IMR-90 (cell line): ENCODE results near the gene CCDC141. TPM values are rescaled to one million over a fixed set of nuclear protein-coding genes. Genes with fewer than 3 reads are reported as not detected.

ENCODE experiments used
- ATAC-seq: fragments of 200-7000 bp; cut with Tn5 transposase; 2 replicates; pipeline ENCODE4 v1.9.1; 2020; ENCODE audit warnings: low read depth, mild to moderate bottlenecking, moderate library complexity
- BruUV-seq: library from RNA; stranded (reverse); fragments of 400-500 nt; replicated peaks from 2 replicates; lab custom pipeline; 2021; lab: Mats Ljungman, UMichigan
- CTCF ChIA-PET: fragments of 300-600 bp; formaldehyde crosslinking; extraction: SDS; loops from one replicate; lab custom pipeline; 2021; ENCODE audit warnings: antibody characterized with exemption; lab: Yijun Ruan, JAX
- POLR2A ChIA-PET: fragments of 300-600 bp; sonication (Branson Sonifier 250); formaldehyde crosslinking; loops from one replicate; lab custom pipeline; 2022; ENCODE audit warnings: antibody characterized with exemption; ENCODE audit not compliant: unreplicated experiment; lab: Charles Lee
- DNase-seq: peaks from one replicate; pipeline ENCODE4 v3.0.0; 2013
- H2AFZ ChIP-seq: replicated peaks from 2 replicates; pipeline ENCODE3; 2013; ENCODE audit warnings: low read length, mild to moderate bottlenecking; ENCODE audit not compliant: poor library complexity
- H2AK5ac ChIP-seq: 2 replicates; pipeline ENCODE4 v1.6.1; 2013; ENCODE audit warnings: low read depth, low read length, inconsistent platforms
- H2AK9ac ChIP-seq: replicated peaks from 2 replicates; pipeline ENCODE3; 2013; ENCODE audit warnings: mild to moderate bottlenecking, low read depth, low read length, moderate library complexity; ENCODE audit not compliant: poor library complexity
- H2BK120ac ChIP-seq: 2 replicates; pipeline ENCODE4 v1.6.1; 2013; ENCODE audit warnings: low read depth, low read length, inconsistent platforms
- H2BK15ac ChIP-seq: 3 replicates; pipeline ENCODE4 v1.6.1; 2013; ENCODE audit warnings: low read depth, low read length, inconsistent platforms
- H2BK20ac ChIP-seq: 2 replicates; pipeline ENCODE4 v1.6.1; 2013; ENCODE audit warnings: low read depth, mild to moderate bottlenecking, inconsistent platforms, low read length, moderate library complexity
- H2BK5ac ChIP-seq: 2 replicates; pipeline ENCODE4 v1.6.1; 2013; ENCODE audit warnings: mild to moderate bottlenecking, low read depth, low read length, inconsistent platforms; ENCODE audit not compliant: poor library complexity, severe bottlenecking
- H3K14ac ChIP-seq: replicated peaks from 2 replicates; pipeline ENCODE4 v1.6.1; 2013; ENCODE audit warnings: low read depth, low read length, inconsistent platforms
- H3K18ac ChIP-seq: 2 replicates; pipeline ENCODE4 v1.6.1; 2013; ENCODE audit warnings: low read depth, low read length, control low read depth
- H3K23ac ChIP-seq: 2 replicates; pipeline ENCODE4 v1.6.1; 2013; ENCODE audit warnings: low read depth, low read length, inconsistent platforms
- H3K27ac ChIP-seq: 2 replicates; pipeline ENCODE4 v1.5.1; 2013; ENCODE audit warnings: mild to moderate bottlenecking, control low read depth, low read length; ENCODE audit not compliant: insufficient read depth
- H3K27me3 ChIP-seq: 2 replicates; pipeline ENCODE4 v1.6.1; 2013; ENCODE audit warnings: low read length; ENCODE audit not compliant: control insufficient read depth, insufficient read depth
- H3K36me3 ChIP-seq: 2 replicates; pipeline ENCODE4 v1.6.1; 2013; ENCODE audit warnings: low read length, mixed read lengths; ENCODE audit not compliant: control insufficient read depth, insufficient read depth
- H3K4ac ChIP-seq: 2 replicates; pipeline ENCODE4 v1.6.1; 2013; ENCODE audit warnings: low read depth, low read length, inconsistent platforms
- H3K4me1 ChIP-seq: 2 replicates; pipeline ENCODE4 v1.6.1; 2013; ENCODE audit warnings: low read length, mixed read lengths; ENCODE audit not compliant: control insufficient read depth, insufficient read depth
- H3K4me2 ChIP-seq: 2 replicates; pipeline ENCODE4 v1.6.1; 2013; ENCODE audit warnings: low read depth, mild to moderate bottlenecking, control low read depth, low read length, moderate library complexity
- H3K4me3 ChIP-seq: 2 replicates; pipeline ENCODE4 v1.5.1; 2013; ENCODE audit warnings: low read depth, mild to moderate bottlenecking, control low read depth, low read length, moderate library complexity; ENCODE audit not compliant: insufficient read depth
- H3K56ac ChIP-seq: 2 replicates; pipeline ENCODE4 v1.6.1; 2013; ENCODE audit warnings: low read length, inconsistent platforms; ENCODE audit not compliant: insufficient read depth; ENCODE audit errors: extremely low read depth
- H3K79me1 ChIP-seq, 2 experiments: 2 replicates each; pipeline ENCODE4 v1.6.1; 2013; ENCODE audit warnings: low read length in 2 of 2, inconsistent platforms in 1 of 2, low read depth in 1 of 2
- H3K9ac ChIP-seq: 2 replicates; pipeline ENCODE4 v1.6.1; 2013; ENCODE audit warnings: low read depth, low read length, control low read depth
- H3K9me1 ChIP-seq: 2 replicates; pipeline ENCODE4 v1.6.1; 2013; ENCODE audit warnings: low read length, inconsistent platforms; ENCODE audit not compliant: insufficient read depth
- H3K9me3 ChIP-seq: 2 replicates; pipeline ENCODE4 v1.6.1; 2013; ENCODE audit warnings: low read length; ENCODE audit not compliant: control insufficient read depth, insufficient read depth
- H4K20me1 ChIP-seq: 2 replicates; pipeline ENCODE4 v1.6.1; 2013; ENCODE audit warnings: low read length, inconsistent platforms; ENCODE audit not compliant: insufficient read depth
- H4K5ac ChIP-seq: 2 replicates; pipeline ENCODE4 v1.6.1; 2013; ENCODE audit warnings: mild to moderate bottlenecking, low read depth, low read length, control low read depth
- H4K8ac ChIP-seq, 2 experiments: 2 replicates each; pipeline ENCODE4 v1.6.1; 2013; ENCODE audit warnings: low read depth in 2 of 2, low read length in 2 of 2, control low read depth in 1 of 2, inconsistent platforms in 1 of 2
- H4K91ac ChIP-seq: 2 replicates; pipeline ENCODE4 v1.6.1; 2013; ENCODE audit warnings: low read depth, low read length, inconsistent platforms; ENCODE audit not compliant: insufficient read depth
- BHLHE40 ChIP-seq: fragments of 150-350 bp; IDR thresholded peaks from 2 replicates; pipeline ENCODE4 v1.6.1; 2016; ENCODE audit warnings: mild to moderate bottlenecking, low read depth, low read length
- CEBPB ChIP-seq: IDR thresholded peaks from 2 replicates; pipeline ENCODE4 v1.6.1; 2012; ENCODE audit warnings: low read depth, low read length, improper control_type of control experiment
- CHD1 ChIP-seq: IDR thresholded peaks from 2 replicates; pipeline ENCODE4 v1.6.1; 2012; ENCODE audit warnings: low read depth, low read length, improper control_type of control experiment
- FOS ChIP-seq: fragments of 150-350 bp; IDR thresholded peaks from 2 replicates; pipeline ENCODE4 v1.6.1; 2016; ENCODE audit warnings: low read depth, low read length
- MAFK ChIP-seq: IDR thresholded peaks from 2 replicates; pipeline ENCODE4 v1.6.1; 2012; ENCODE audit warnings: low read depth, low read length, improper control_type of control experiment
- MAZ ChIP-seq: IDR thresholded peaks from 2 replicates; pipeline ENCODE4 v1.6.1; 2012; ENCODE audit warnings: low read depth, mild to moderate bottlenecking, low read length, improper control_type of control experiment, moderate library complexity, borderline replicate concordance
- MXI1 ChIP-seq: IDR thresholded peaks from 2 replicates; pipeline ENCODE4 v1.6.1; 2012; ENCODE audit warnings: low read depth, mild to moderate bottlenecking, low read length, moderate library complexity, borderline replicate concordance
- NFE2L2 ChIP-seq: fragments of 150-350 bp; IDR thresholded peaks from 2 replicates; pipeline ENCODE4 v1.6.1; 2016; ENCODE audit warnings: low read depth, mild to moderate bottlenecking, low read length
- POLR2A ChIP-seq: IDR thresholded peaks from 2 replicates; pipeline ENCODE4 v1.6.1; 2012; ENCODE audit warnings: mild to moderate bottlenecking, low read depth, low read length
- RAD21 ChIP-seq: IDR thresholded peaks from 2 replicates; pipeline ENCODE4 v1.6.1; 2012; ENCODE audit warnings: low read length, improper control_type of control experiment
- RCOR1 ChIP-seq: IDR thresholded peaks from 2 replicates; pipeline ENCODE4 v1.6.1; 2012; ENCODE audit warnings: mild to moderate bottlenecking, low read length, improper control_type of control experiment; ENCODE audit not compliant: insufficient replicate concordance
- RFX5 ChIP-seq: IDR thresholded peaks from 2 replicates; pipeline ENCODE4 v1.8.0; 2012; ENCODE audit warnings: low read depth, mild to moderate bottlenecking, low read length, moderate library complexity
- SMC3 ChIP-seq: fragments of 150-350 bp; IDR thresholded peaks from 2 replicates; pipeline ENCODE4 v1.6.1; 2016; ENCODE audit warnings: low read depth, mild to moderate bottlenecking, antibody characterized with exemption, low read length, moderate library complexity
- WGBS, 2 experiments: methylation state at CpG; one replicate each; pipeline versions ENCODE4 v1.1.5 to v1.1.7; 2013; ENCODE audit warnings: missing lambda C conversion rate in 2 of 2; ENCODE audit not compliant: insufficient read length in 1 of 2; ENCODE audit errors: extremely low coverage in 2 of 2; 5-methylcytosine and 5-hydroxymethylcytosine counted together
- dilution Hi-C: fragments of 300-500 bp; cut with HindIII; formaldehyde crosslinking; loops from one replicate; pipeline ENCODE4 v1.14.3; 2018; ENCODE audit warnings: low sequenced_read_pairs; ENCODE audit not compliant: unreplicated experiment
- in situ Hi-C: fragments of 300-500 bp; cut with MboI; formaldehyde crosslinking; loops from 3 replicates; pipeline ENCODE4 v1.14.3; 2019; ENCODE audit warnings: low sequenced_read_pairs, inconsistent platforms, mixed read lengths
- intact Hi-C: fragments of 100-400 bp; cut with micrococcal nuclease; formaldehyde crosslinking; loops from 2 replicates; pipeline ENCODE4 v1.10.0; 2022
- polyA plus RNA-seq, 3 experiments: library from polyadenylated mRNA; depleted of rRNA; stranded (reverse); fragments of >200 nt; gene quantifications; 2 replicates each; pipeline ENCODE4 v1.2.3, GENCODE V29; 2012; ENCODE audit warnings: low replicate concordance in 1 of 3
- total RNA-seq: library from RNA; depleted of rRNA; stranded (reverse); fragments of >200 nt; gene quantifications from 2 replicates; pipeline ENCODE4 v1.2.3, GENCODE V29; 2012
- TF ChIP-seq, protein P1 (sequence below): conservative IDR thresholded peaks from 2 replicates; pipeline ENCODE4 v1.5.1; 2012; ENCODE audit warnings: mild to moderate bottlenecking, low read depth, low read length, improper control_type of control experiment
- TF ChIP-seq, protein P2 (sequence below): fragments of 150-350 bp; IDR thresholded peaks from 2 replicates; pipeline ENCODE4 v1.6.1; 2017; ENCODE audit warnings: mild to moderate bottlenecking, antibody characterized with exemption, low read length, low read depth
- TF ChIP-seq, protein P3 (sequence below): fragments of 150-350 bp; IDR thresholded peaks from 2 replicates; pipeline ENCODE4 v1.6.1; 2016; ENCODE audit warnings: low read depth, mild to moderate bottlenecking, low read length, moderate library complexity, borderline replicate concordance

Gene CCDC141
- total and polyA plus RNA-seq, 2 of the 4 experiments (the other 2 are of a cell fraction): not detected

DNA sequence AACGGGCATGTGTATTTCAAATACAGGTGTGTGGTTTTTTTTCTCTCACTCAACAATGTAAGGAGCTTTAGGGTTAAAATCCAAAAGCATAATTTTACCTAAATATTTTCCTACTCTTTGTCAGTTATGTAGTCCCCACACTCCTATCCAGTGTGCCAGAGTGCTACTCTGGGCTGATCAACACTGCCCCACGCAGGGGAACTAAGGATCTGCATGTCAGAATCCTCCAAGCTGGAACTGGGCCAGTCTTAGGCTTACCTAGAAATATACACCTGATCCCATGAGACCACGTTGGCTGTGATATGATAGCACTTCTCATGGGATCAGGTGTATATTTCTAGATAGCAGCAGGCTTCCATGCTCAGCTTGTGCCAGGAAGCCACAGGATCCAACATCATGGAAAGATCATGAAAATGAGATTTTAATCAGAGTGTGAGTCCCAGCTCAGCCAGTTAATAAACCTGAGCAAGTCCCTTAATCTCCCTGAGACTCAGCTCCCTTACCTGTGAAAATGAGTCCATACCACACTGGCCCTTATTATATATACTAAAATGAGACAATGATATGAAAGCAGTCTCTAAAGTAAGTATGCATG lies 29.7 kb downstream of the CCDC141 start:
- no peaks in the 10 kb centered on the region for H3K36me3 ChIP-seq
- H3K4me1 ChIP-seq: no peaks in the 10 kb centered on the region
- H3K9me1 ChIP-seq: no peaks in the 10 kb centered on the region
- no peak overlapping the region for H3K4me2 ChIP-seq
- no peak overlapping the region for H2AK5ac ChIP-seq
- H3K23ac ChIP-seq: no peak overlapping the region
- H2BK15ac ChIP-seq: no peak overlapping the region
- no peak for DNase-seq
- H3K27me3 ChIP-seq: no peaks in the 10 kb centered on the region
- no peaks in the 10 kb centered on the region for H3K9me3 ChIP-seq
- POLR2A ChIA-PET: no interaction called here
- H2BK20ac ChIP-seq: no peak overlapping the region
- dilution Hi-C loops: no loop called here
- H2AK9ac ChIP-seq: no peak overlapping the region
- in situ Hi-C loops: no loop called here
- no peaks in the 10 kb centered on the region for H3K79me1 ChIP-seq
- no CpG with 5 or more reads among the region's 3 CpGs for WGBS, 2 experiments
- H4K20me1 ChIP-seq: no peaks in the 10 kb centered on the region
- H3K9ac ChIP-seq: no peak overlapping the region
- no TSS peak for BruUV-seq
- no peak overlapping the region for H4K8ac ChIP-seq
- intact Hi-C loops: no loop called here
- no peak overlapping the region for H3K4ac ChIP-seq
- no peak overlapping the region for H3K14ac ChIP-seq
- no peak overlapping the region for H3K56ac ChIP-seq
- no peak overlapping the region for H3K27ac ChIP-seq
- H3K4me3 ChIP-seq: no peak overlapping the region
- CTCF ChIA-PET: interaction anchor here (0.6 kb wide), 1 partner anchor 258 kb away, joined by 3 read pairs; no protein-coding TSS in a partner anchor
- no peak overlapping the region for H4K91ac ChIP-seq
- H3K18ac ChIP-seq: no peak overlapping the region
- H4K5ac ChIP-seq: no peak overlapping the region
- H2BK120ac ChIP-seq: no peak overlapping the region
- ATAC-seq: no peak
- no peak for TF ChIP-seq FOS
- TF ChIP-seq MXI1: no peak
- no peak for TF ChIP-seq SMC3
- TF ChIP-seq CEBPB: no peak
- TF ChIP-seq, protein P1, sequence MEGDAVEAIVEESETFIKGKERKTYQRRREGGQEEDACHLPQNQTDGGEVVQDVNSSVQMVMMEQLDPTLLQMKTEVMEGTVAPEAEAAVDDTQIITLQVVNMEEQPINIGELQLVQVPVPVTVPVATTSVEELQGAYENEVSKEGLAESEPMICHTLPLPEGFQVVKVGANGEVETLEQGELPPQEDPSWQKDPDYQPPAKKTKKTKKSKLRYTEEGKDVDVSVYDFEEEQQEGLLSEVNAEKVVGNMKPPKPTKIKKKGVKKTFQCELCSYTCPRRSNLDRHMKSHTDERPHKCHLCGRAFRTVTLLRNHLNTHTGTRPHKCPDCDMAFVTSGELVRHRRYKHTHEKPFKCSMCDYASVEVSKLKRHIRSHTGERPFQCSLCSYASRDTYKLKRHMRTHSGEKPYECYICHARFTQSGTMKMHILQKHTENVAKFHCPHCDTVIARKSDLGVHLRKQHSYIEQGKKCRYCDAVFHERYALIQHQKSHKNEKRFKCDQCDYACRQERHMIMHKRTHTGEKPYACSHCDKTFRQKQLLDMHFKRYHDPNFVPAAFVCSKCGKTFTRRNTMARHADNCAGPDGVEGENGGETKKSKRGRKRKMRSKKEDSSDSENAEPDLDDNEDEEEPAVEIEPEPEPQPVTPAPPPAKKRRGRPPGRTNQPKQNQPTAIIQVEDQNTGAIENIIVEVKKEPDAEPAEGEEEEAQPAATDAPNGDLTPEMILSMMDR: no peak
- TF ChIP-seq RFX5: no peak
- TF ChIP-seq, protein P2, sequence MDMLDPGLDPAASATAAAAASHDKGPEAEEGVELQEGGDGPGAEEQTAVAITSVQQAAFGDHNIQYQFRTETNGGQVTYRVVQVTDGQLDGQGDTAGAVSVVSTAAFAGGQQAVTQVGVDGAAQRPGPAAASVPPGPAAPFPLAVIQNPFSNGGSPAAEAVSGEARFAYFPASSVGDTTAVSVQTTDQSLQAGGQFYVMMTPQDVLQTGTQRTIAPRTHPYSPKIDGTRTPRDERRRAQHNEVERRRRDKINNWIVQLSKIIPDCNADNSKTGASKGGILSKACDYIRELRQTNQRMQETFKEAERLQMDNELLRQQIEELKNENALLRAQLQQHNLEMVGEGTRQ: no peak
- TF ChIP-seq RCOR1: no peak
- no peak for TF ChIP-seq POLR2A
- no peak for TF ChIP-seq MAFK
- no peak for TF ChIP-seq BHLHE40
- TF ChIP-seq MAZ: no peak
- no peak for TF ChIP-seq NFE2L2
- TF ChIP-seq RAD21: no peak
- TF ChIP-seq, protein P3, sequence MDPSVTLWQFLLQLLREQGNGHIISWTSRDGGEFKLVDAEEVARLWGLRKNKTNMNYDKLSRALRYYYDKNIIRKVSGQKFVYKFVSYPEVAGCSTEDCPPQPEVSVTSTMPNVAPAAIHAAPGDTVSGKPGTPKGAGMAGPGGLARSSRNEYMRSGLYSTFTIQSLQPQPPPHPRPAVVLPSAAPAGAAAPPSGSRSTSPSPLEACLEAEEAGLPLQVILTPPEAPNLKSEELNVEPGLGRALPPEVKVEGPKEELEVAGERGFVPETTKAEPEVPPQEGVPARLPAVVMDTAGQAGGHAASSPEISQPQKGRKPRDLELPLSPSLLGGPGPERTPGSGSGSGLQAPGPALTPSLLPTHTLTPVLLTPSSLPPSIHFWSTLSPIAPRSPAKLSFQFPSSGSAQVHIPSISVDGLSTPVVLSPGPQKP: no peak
- TF ChIP-seq CHD1: no peak
- H2AFZ ChIP-seq: no peak overlapping the region
- no peak overlapping the region for H2BK5ac ChIP-seq
